ENCODE measurements around the gene MR1. TPM values are rescaled to one million over a fixed set of nuclear protein-coding genes. Genes with fewer than 3 reads are reported as not detected.
A peak's percentile ranks its signal among the peaks of the same experiment; 100 is the strongest.

MR1 gene
- total RNA-seq (29.3 TPM), polyA plus RNA-seq (ENCODE audit: insufficient read depth, low read depth, low replicate concordance) (15.2 TPM)
- long read RNA-seq, donor 1: 0 reads
- long read RNA-seq, donor 2, partial matches to known transcripts: 0 of 1 reads
- long read RNA-seq, donor 2, other reads (novel, unspliced or antisense): 0 of 1 reads
- long read RNA-seq, donor 3: 0 reads
- long read RNA-seq, donor 4, full-length matches to known transcripts: 1 of 1 reads
- long read RNA-seq, donor 4, partial matches to known transcripts: 0 of 1 reads
- long read RNA-seq, donor 4, other reads (novel, unspliced or antisense): 0 of 1 reads
- long read RNA-seq, donor 5: 0 reads
- long read RNA-seq, donor 6, partial matches to known transcripts: 0 of 1 reads
- long read RNA-seq, donor 6, other reads (novel, unspliced or antisense): 0 of 1 reads
- long read RNA-seq, donor 7, transcript MR1-201 (5 exons, 2,043 nt): major isoform, 6 of 9 reads
- long read RNA-seq, donor 7, partial matches to known transcripts: 0 of 9 reads
- long read RNA-seq, donor 7, other reads (novel, unspliced or antisense): 3 of 9 reads
- long read RNA-seq, donor 8: 0 reads
- long read RNA-seq, donor 9: 0 reads
- long read RNA-seq, donor 10: 0 reads

GRCh38 chr1:181033799-181034451 is at the start of gene MR1:
TSS of gene MR1 (plus strand) at chr1:181033983. CDS start at chr1:181034008, 25 bp downstream.
- Histone ChIP-seq H3K27me3 (ENCODE audit: control insufficient read depth, insufficient read depth, low read length) (no peaks in the 10 kb centered on the region), H3K9ac (ENCODE audit: low read length in 3 of 3) (peak within 1 kb of the TSS; percentile 59 to 81 (median 61)), H3K27ac (ENCODE audit: low read depth in 2 of 2, low read length in 2 of 2) (peak within 1 kb of the TSS; percentile 85), H3K4me1 (ENCODE audit: control insufficient read depth in 2 of 3, insufficient read depth in 2 of 3, low read depth in 1 of 3, low read length in 3 of 3) (peaks cover 0 to 11% (median 10%) of the 10 kb centered on the region in 3 donors), H3K4me3 (ENCODE audit: low read length in 3 of 3) (peak within 1 kb of the TSS; percentile 63 to 87 (median 77)), H3K9me3 (ENCODE audit: control insufficient read depth in 2 of 3, insufficient read depth in 1 of 3, low read length in 3 of 3) (no peaks in the 10 kb centered on the region), H3K36me3 (ENCODE audit: control insufficient read depth in 2 of 3, insufficient read depth in 3 of 3, low read length in 3 of 3) (no peaks in the 10 kb centered on the region)
- DNase-seq (peak in 2 of 5 donors; percentile 81 to 92), FAIRE-seq (peak; percentile 54)
- TF ChIP-seq CTCF (IDR thresholded peaks at IDR 0.05; ENCODE audit: borderline replicate concordance, extremely low read depth, insufficient read depth): no peak
- intact Hi-C loops (cut with DNase I): no loop called here

- H3K9ac ChIP-seq (ENCODE audit: low read length in 3 of 3): no peak overlapping the region
- H3K27me3 ChIP-seq (ENCODE audit: control insufficient read depth, insufficient read depth, low read length): no peaks in the 10 kb centered on the region
- no peak for DNase-seq
- intact Hi-C loops (cut with DNase I): no loop called here
- peaks cover 13 to 33% (median 18%) of the 10 kb centered on the region in 3 donors for H3K36me3 ChIP-seq (ENCODE audit: control insufficient read depth in 2 of 3, insufficient read depth in 3 of 3, low read length in 3 of 3)
- H3K4me1 ChIP-seq (ENCODE audit: control insufficient read depth in 2 of 3, insufficient read depth in 2 of 3, low read depth in 1 of 3, low read length in 3 of 3): no peaks in the 10 kb centered on the region
- no peak for FAIRE-seq
- TF ChIP-seq CTCF (IDR thresholded peaks at IDR 0.05; ENCODE audit: borderline replicate concordance, extremely low read depth, insufficient read depth): no peak
- no peaks in the 10 kb centered on the region for H3K9me3 ChIP-seq (ENCODE audit: control insufficient read depth in 2 of 3, insufficient read depth in 1 of 3, low read length in 3 of 3)
- H3K27ac ChIP-seq (ENCODE audit: low read depth in 2 of 2, low read length in 2 of 2): no peak overlapping the region
- H3K4me3 ChIP-seq (ENCODE audit: low read length in 3 of 3): no peak overlapping the region
These were observed 45.5 kb upstream of the MR1 start for GRCh38 chr1:180988253-180988752.

- intact Hi-C loops (cut with DNase I): no loop called here
- peaks cover 5 to 10% (median 8%) of the 10 kb centered on the region in 3 donors for H3K36me3 ChIP-seq (ENCODE audit: control insufficient read depth in 2 of 3, insufficient read depth in 3 of 3, low read length in 3 of 3)
- H3K27me3 ChIP-seq (ENCODE audit: control insufficient read depth, insufficient read depth, low read length): no peaks in the 10 kb centered on the region
- DNase-seq (no peak), FAIRE-seq (no peak)
- H3K27ac ChIP-seq (ENCODE audit: low read depth in 2 of 2, low read length in 2 of 2): no peak overlapping the region
- H3K9ac ChIP-seq (ENCODE audit: low read length in 3 of 3): no peak overlapping the region
- H3K9me3 ChIP-seq (ENCODE audit: control insufficient read depth in 2 of 3, insufficient read depth in 1 of 3, low read length in 3 of 3): no peaks in the 10 kb centered on the region
- no peaks in the 10 kb centered on the region for H3K4me1 ChIP-seq (ENCODE audit: control insufficient read depth in 2 of 3, insufficient read depth in 2 of 3, low read depth in 1 of 3, low read length in 3 of 3)
- no peak overlapping the region for H3K4me3 ChIP-seq (ENCODE audit: low read length in 3 of 3)
- TF ChIP-seq CTCF (IDR thresholded peaks at IDR 0.05; ENCODE audit: borderline replicate concordance, extremely low read depth, insufficient read depth): no peak
These were observed 39.5 kb upstream of the MR1 start for GRCh38 chr1:180994262-180994661.
